Measurements from ENCODE around the gene RANBP9. TPM values are rescaled to one million over a fixed set of nuclear protein-coding genes. Genes with fewer than 3 reads are reported as not detected.

The RANBP9 gene
- polyA plus RNA-seq, 3 donors: 46.6 to 48.8 (median 48.0) TPM

- no peak for DNase-seq (ENCODE audit: low read depth in 3 of 3, low spot score in 2 of 3)
Observed at GRCh38 chr6:13655700-13656099, 55.9 kb downstream of the RANBP9 start.

GRCh38 chr6:13654496-13654895 is 57.1 kb downstream of the RANBP9 start:
- no peak for DNase-seq (ENCODE audit: low read depth in 3 of 3, low spot score in 2 of 3)

- DNase-seq (ENCODE audit: low read depth in 3 of 3, low spot score in 2 of 3): no peak
Observed at GRCh38 chr6:13653296-13653695, 58.3 kb downstream of the RANBP9 start.

GRCh38 chr6:13649393-13649792 is 62.2 kb downstream of the RANBP9 start:
- DNase-seq (ENCODE audit: low read depth in 3 of 3, low spot score in 2 of 3): no peak

- no peak for DNase-seq (ENCODE audit: low read depth in 3 of 3, low spot score in 2 of 3)
Observed at GRCh38 chr6:13648850-13649249, 62.8 kb downstream of the RANBP9 start.

- DNase-seq (ENCODE audit: low read depth in 3 of 3, low spot score in 2 of 3): no peak
Observed at GRCh38 chr6:13643125-13643524, 68.5 kb downstream of the RANBP9 start.

GRCh38 chr6:13641315-13641714 is 70.3 kb downstream of the RANBP9 start:
- no peak for DNase-seq (ENCODE audit: low read depth in 3 of 3, low spot score in 2 of 3)

- no peak for DNase-seq (ENCODE audit: low read depth in 3 of 3, low spot score in 2 of 3)
Observed at GRCh38 chr6:13638626-13639025, 73.0 kb downstream of the RANBP9 start.

GRCh38 chr6:13638014-13638413 is 73.6 kb downstream of the RANBP9 start:
- no peak for DNase-seq (ENCODE audit: low read depth in 3 of 3, low spot score in 2 of 3)

GRCh38 chr6:13635948-13636658 is 75.5 kb downstream of the RANBP9 start:
- no peak for DNase-seq (ENCODE audit: low read depth in 3 of 3, low spot score in 2 of 3)

- no peak for DNase-seq (ENCODE audit: low read depth in 3 of 3, low spot score in 2 of 3)
Observed at GRCh38 chr6:13633343-13633742, 78.3 kb downstream of the RANBP9 start.

GRCh38 chr6:13630499-13630898 is 81.1 kb downstream of the RANBP9 start:
- no peak for DNase-seq (ENCODE audit: low read depth in 3 of 3, low spot score in 2 of 3)

- DNase-seq (ENCODE audit: low read depth in 3 of 3, low spot score in 2 of 3): no peak
Observed at GRCh38 chr6:13629459-13630116, 82.0 kb downstream of the RANBP9 start.

GRCh38 chr6:13624871-13625288 is 86.8 kb downstream of the RANBP9 start:
- DNase-seq (ENCODE audit: low read depth in 3 of 3, low spot score in 2 of 3): no peak

- DNase-seq (ENCODE audit: low read depth in 3 of 3, low spot score in 2 of 3): no peak
Observed at GRCh38 chr6:13617066-13617465, 94.6 kb downstream of the RANBP9 start.

- peak in 1 of 3 donors; percentile 20 for DNase-seq (ENCODE audit: low read depth in 3 of 3, low spot score in 2 of 3)
Observed at GRCh38 chr6:13615792-13616120, 95.9 kb downstream of the RANBP9 start.

- peak; percentile 96 to 97 (median 96) for DNase-seq (ENCODE audit: low read depth in 3 of 3, low spot score in 2 of 3)
Observed at GRCh38 chr6:13614926-13615791, 96.5 kb downstream of the RANBP9 start, which contains the start of gene NOL7. Gene NOL7, plus strand, starts transcription at chr6:13615335. Its CDS starts 24 bp downstream, at chr6:13615359.

- peak in 2 of 3 donors; percentile 12 to 21 for DNase-seq (ENCODE audit: low read depth in 3 of 3, low spot score in 2 of 3)
Observed at GRCh38 chr6:13614126-13614925, 97.3 kb downstream of the RANBP9 start.

- DNase-seq (ENCODE audit: low read depth in 3 of 3, low spot score in 2 of 3): no peak
Observed at GRCh38 chr6:13613029-13613594, 98.5 kb downstream of the RANBP9 start.

- no peak for DNase-seq (ENCODE audit: low read depth in 3 of 3, low spot score in 2 of 3)
Observed at GRCh38 chr6:13611715-13612114, 99.9 kb downstream of the RANBP9 start.

All from right renal cortex interstitium (tissue), 3 donors.